Activated gamma-delta T cell treated with Interleukin-2 at 50 U/mL for 16 hours (primary cell): ENCODE measurements around the gene GRN.
"Not testable (repeated sequence)": the region's sequence is repeated elsewhere in the genome, so short reads cannot be mapped to it uniquely, and the experiment has no call there.

Experiments
- DNase-seq: peaks from one replicate; pipeline ENCODE4 v3.0.0-alpha.2; 2020

The GRN gene

GRCh38 chr17:44384823-44385286 is 39.8 kb downstream of the GRN start:
- DNase-seq, result no peak

DNA sequence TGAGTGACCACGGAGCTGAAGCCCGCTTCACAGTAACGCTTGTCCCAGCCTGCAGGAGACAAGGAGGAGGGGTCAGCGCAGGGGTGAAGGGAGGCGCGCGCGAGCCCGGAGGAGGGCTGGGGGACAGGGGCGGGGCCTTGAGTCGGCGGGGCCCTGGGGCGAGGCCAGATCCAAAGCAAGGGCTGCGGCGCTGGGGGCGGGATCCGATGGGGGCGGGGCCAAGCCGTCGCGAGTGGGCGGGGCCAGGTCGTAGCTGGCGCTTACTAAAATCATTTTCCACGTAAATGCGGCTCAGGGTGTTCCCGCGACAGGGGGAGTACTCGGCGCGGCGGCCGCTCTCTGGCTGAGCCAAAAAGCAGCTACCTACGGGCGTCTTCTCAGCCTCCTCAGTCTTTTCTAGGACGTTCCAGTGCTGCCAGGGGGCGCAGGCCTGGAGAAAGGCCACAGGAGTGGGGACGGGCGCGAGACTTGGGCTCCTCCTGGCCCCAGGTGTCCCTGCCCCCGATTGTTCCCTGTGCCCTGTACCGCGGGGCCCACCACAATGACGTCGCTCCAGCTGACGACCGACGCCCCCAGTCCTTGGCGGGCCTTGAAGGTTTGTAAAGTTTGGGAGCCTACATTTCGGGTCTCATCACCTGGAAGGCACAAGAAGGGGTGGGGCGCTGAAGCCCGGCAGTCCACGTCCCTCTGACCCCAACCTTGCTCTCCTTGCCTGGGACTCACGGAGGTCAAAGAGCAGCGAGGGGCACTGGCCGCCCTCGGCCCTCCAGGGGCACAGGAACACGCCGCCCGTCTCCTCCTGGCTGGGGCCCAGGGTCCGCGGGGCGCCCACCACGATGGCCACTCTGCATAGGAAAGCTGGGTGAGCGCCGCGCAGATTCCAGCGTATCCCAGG is 40.4 kb downstream of the GRN start:
- peak; percentile 67 for DNase-seq

- no peak for DNase-seq
These were observed 41.1 kb downstream of the GRN start for GRCh38 chr17:44386182-44386525.

GRCh38 chr17:44387804-44388203 is 42.7 kb downstream of the GRN start:
- DNase-seq, result no peak

- no peak for DNase-seq
These were observed 44.2 kb downstream of the GRN start, which contains the start of gene ITGA2B for GRCh38 chr17:44389281-44389680. ITGA2B (minus strand) TSS chr17:44389649; CDS start chr17:44389473, 176 bp downstream.

DNA sequence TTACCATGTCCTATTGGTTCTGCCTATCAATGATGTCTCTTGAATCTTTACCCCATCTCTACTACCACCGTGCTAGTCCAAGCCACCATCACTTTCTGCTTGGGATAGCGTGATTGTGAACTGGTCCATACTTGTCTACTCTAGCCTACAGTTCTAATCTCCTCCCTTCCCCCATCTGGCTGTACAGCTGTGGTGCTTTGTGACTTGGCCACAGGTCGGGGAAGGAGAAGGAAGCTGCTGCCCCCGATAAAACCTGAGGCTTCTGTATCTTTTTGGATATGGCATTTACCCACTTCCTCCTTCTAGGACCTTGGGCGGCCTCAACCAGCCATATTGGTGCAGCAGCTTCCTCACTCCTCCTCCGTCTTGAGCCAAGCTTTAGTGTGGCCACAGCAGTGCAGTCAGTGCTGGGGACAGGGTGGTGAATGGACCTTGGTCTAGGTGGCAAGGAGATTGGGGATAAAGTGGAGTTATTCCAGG is 44.7 kb downstream of the GRN start:
- no peak for DNase-seq

- no peak for DNase-seq
These were observed 45.3 kb downstream of the GRN start for GRCh38 chr17:44390250-44390870.

DNA sequence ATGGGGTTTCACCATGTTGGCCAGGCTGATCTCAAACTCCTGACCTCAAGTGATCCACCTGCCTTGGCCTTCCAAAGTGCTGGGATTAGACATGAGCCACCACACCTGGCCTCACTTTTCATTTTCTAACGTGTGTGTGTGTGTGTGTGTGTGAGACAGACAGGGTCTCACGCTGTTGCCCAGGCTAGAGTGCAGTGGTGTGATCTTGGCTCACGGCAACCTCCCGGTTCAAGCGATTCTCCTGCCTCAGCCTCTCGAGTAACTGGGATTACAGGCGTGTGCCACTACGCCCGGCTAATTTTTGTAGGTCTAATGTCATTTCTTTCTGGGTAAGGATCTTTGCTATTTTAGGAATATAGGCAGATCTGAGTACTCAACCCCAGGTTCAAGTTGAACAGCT is 49.0 kb downstream of the GRN start:
- not testable (repeated sequence) for DNase-seq

DNA sequence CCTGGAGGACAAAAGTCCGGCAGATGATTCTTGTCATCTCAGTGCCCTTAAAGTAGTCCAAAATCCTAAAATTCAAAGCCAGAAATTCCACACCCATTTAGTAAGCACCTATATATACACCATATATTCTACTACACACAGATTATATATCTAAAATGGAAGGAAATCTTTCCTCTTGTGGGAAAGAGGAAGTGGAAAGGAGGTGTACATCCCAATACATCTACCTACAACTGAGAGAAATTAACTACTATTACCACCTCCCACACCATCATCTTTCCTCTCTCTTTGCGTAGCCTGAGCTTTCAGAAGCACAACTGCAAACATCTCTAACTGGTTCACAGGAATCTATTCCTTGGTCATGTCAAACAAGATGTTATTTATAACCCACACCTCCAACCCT is 49.7 kb downstream of the GRN start:
- DNase-seq, result no peak

DNA sequence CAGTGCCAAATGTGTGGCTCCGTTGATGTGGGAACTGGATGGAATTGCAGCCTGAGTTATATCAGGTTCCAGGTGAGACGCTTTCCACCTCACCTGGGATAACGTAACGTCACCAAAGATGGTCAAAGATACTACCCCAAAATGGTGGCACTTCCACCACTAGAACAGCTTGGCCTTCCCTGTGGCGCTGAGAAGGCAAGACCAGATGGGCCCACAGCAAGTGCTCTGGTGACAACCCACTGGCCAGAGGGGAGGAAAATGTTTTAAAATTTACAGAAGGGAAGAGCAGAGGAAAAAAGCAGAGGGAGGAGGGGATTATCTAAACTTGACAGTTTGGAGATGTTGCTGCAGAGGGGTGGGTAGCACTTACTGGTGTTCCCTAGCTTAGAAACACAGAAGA is 51.8 kb downstream of the GRN start:
- DNase-seq, result no peak

DNA sequence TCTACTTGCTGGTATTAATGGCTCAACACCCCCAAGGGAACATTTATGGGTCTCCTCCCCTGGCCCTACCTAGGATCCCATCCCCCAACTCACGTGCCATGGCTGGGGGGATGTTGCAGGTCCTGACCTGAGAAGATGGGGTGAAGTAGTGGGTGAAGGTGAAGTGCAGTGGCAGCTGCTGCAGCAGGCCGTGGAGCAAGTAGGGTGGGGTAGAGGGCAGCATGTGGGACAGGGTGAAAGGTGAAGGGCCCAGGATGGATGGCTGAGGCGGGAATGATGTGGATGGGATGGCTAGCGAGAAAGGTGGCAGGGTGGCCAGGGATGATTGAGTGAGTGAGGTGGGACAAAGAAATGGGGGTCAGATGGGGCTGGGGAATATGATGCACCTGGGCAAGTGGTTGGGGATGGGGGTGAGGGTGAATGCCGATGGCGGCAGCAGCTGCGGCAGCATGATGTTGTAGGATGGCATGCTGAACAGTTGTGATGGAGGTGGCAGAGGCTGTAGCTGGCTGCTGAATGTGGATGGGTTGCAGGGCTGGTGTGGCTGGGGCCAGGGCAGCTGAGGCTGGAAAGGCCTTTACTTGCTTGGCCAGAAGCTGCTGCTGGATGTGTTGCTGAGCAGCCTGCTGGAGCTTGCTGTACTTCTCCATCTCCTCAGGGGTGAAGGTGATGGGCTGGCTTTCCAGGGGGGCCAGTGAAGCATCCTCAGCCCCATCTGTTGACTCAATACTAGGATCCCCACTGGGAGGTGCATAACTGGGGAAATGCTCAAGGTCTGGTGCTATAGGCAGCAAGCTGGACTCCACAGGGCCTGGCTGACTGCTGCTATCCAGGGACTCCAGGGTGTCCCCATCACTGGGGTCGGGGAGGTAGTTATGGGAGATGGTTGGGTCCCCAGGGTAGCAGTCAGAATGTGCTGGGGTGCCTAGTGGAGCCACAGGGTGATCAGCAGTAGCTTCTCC is 52.7 kb downstream of the GRN start:
- DNase-seq, result no peak

- no peak for DNase-seq
These were observed 53.9 kb downstream of the GRN start for GRCh38 chr17:44398692-44399691.

- no peak for DNase-seq
These were observed 55.2 kb downstream of the GRN start for GRCh38 chr17:44400226-44400847.
